ENCODE data around the gene BCAR1.

DNA sequence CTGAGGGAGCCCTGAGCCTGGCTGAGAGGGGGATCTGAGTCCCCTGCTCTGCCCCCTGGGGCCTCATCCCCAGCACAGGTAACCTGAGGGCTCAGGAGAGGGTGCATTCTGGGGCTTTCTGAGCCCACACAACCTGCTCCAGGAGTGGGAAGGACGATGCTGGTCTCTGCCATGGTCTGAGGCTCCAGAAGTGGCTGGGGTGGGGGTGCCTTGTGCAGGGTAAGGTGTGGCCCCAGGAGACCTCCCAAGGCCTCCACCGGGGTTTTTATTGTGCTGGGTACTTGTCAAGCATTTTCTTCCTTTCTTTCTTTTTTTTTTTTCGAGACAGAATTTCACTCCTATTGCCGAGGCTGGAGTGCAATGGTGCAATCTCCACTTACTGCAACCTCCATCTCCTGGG, 32.3 kb downstream of the BCAR1 start:
- TF ChIP-seq NFATC4 (CRISPR knock-in tag; IDR thresholded peaks at IDR 0.05), result no peak
- TF ChIP-seq, protein P1, sequence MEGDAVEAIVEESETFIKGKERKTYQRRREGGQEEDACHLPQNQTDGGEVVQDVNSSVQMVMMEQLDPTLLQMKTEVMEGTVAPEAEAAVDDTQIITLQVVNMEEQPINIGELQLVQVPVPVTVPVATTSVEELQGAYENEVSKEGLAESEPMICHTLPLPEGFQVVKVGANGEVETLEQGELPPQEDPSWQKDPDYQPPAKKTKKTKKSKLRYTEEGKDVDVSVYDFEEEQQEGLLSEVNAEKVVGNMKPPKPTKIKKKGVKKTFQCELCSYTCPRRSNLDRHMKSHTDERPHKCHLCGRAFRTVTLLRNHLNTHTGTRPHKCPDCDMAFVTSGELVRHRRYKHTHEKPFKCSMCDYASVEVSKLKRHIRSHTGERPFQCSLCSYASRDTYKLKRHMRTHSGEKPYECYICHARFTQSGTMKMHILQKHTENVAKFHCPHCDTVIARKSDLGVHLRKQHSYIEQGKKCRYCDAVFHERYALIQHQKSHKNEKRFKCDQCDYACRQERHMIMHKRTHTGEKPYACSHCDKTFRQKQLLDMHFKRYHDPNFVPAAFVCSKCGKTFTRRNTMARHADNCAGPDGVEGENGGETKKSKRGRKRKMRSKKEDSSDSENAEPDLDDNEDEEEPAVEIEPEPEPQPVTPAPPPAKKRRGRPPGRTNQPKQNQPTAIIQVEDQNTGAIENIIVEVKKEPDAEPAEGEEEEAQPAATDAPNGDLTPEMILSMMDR (IDR thresholded peaks at IDR 0.05), result no peak
- no peak for TF ChIP-seq ZNF232 (CRISPR knock-in tag; IDR thresholded peaks at IDR 0.05)
- TF ChIP-seq, protein P2, sequence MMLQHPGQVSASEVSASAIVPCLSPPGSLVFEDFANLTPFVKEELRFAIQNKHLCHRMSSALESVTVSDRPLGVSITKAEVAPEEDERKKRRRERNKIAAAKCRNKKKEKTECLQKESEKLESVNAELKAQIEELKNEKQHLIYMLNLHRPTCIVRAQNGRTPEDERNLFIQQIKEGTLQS (CRISPR knock-in tag; conservative IDR thresholded peaks at IDR 0.05), result no peak
- no peak for TF ChIP-seq SMAD3 (CRISPR knock-in tag; IDR thresholded peaks at IDR 0.05; ENCODE audit: borderline replicate concordance)
- TF ChIP-seq ZNF138 (CRISPR knock-in tag; conservative IDR thresholded peaks at IDR 0.05), result no peak
- no peak for TF ChIP-seq IRF2 (CRISPR knock-in tag; IDR thresholded peaks at IDR 0.05; ENCODE audit: borderline replicate concordance, low read depth)
- TF ChIP-seq NR3C1 (CRISPR knock-in tag; conservative IDR thresholded peaks at IDR 0.05; ENCODE audit: low read depth), result no peak
- no peak for TF ChIP-seq ATF1 (CRISPR knock-in tag; IDR thresholded peaks at IDR 0.05)
- no peak for TF ChIP-seq CREM (CRISPR knock-in tag; IDR thresholded peaks at IDR 0.05)
- no peak for TF ChIP-seq RELA (CRISPR knock-in tag; IDR thresholded peaks at IDR 0.05; ENCODE audit: borderline replicate concordance)
- TF ChIP-seq, protein P3, sequence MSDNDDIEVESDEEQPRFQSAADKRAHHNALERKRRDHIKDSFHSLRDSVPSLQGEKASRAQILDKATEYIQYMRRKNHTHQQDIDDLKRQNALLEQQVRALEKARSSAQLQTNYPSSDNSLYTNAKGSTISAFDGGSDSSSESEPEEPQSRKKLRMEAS (CRISPR knock-in tag; IDR thresholded peaks at IDR 0.05), result no peak

Data from WTC11 (cell line).